H54 (cell line): Measurements from ENCODE around the gene ZNF672.

Experiments used
- DNase-seq: peaks from one replicate; pipeline ENCODE4 v3.0.0; 2011; ENCODE audit warnings: low spot score, mixed read lengths; ENCODE audit not compliant: insufficient read length
- FAIRE-seq: peaks from 3 replicates; lab custom pipeline; 2011; peaks lifted over from hg19 to GRCh38; lab: Jason Lieb, UNC
- POLR2A ChIP-seq: IDR thresholded peaks from 2 replicates; pipeline ENCODE4 v1.6.1; 2011; ENCODE audit warnings: low read depth, mild to moderate bottlenecking, low read length

ZNF672 gene

GRCh38 chr1:248808876-248809275 is 29.1 kb upstream of the ZNF672 start:
- TF ChIP-seq POLR2A: no peak
- FAIRE-seq (no peak), DNase-seq (no peak)

- FAIRE-seq (no peak), DNase-seq (no peak)
- TF ChIP-seq POLR2A: no peak
Measured at GRCh38 chr1:248810000-248810726, 27.9 kb upstream of the ZNF672 start.

DNA sequence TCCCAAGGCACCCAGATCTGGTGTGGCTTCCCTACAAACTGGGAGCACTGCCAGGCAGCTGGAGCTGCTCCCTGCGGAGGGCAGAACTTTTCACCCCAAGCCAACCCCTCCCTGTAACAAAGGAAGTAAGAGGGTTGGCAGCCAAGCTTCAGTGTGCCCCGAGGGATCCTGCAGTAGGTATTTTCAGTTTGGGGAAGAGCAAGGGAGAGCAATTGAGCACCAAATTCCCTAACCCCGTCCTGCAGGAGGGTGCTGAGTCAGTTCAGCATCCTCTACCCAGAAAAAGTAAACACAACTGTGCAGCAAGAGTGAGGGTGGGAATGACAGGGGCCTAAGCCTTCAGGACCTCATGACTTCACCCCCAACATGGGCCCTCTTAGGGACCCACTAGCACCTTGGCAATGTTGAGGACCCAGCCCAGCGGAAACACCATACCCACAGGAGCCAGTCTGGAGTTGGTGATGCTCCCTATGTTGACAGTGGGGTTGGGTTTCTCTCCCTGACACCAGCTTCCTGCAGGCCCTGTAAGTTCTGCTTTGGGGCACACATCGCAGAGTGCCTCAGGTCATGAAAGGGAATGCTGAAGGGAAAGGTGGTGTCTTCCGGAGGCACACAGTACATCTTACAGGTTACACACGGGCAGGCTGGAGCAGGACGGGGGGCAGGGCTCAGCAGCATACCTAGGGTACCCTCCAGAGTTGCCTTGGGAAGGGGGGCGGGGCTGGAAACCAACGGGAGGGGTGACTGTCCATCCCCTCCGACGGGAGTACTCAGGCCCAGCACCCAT is 27.1 kb upstream of the ZNF672 start:
- TF ChIP-seq POLR2A: no peak

DNA sequence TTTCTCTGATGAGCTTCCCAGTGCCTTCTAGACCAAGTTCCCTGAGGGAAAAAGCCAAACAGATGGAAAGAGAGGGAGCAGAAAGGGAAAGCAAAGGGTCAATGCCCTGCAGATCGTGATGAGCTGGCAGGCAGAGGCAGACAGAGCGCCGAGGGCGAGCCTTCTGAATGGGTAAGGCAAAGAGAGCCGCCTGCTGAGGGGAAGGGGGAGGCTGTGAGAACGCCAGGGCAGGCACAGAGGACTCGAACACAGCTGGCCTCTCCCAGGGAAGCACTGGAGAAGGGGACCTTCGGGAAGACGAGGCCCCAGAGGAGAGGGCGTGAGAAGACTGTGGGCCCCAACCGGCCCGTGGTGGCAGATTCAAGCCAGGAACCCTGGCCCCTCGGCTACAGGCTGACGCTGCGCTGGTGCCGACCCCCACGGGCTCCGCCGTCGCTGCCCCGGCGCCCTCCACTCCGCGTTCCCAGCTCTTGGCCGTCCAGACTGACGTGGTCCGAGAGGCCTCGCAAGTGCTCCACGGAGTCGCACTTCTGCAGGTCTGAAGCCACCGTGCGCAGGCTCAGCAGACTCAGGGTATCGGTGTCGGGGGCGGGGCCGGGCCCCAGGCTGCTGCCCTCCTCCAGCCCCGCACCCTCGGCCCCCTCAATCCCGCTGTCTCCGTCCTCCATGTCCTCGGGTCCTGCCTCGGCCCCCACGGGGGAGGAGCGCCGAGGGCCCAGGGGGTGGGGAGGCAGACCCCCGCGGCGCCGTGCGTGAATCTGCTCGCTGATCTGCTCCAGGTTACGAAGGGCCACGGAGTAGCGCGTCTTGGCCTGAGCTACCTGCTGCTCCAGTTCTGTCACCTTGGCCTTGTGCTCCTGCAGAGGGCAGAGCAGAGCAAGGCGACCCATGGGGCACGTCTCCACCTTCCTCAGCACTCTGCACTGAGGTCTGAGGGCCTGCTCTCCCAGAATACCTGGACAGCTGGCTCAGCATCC is 26.2 kb upstream of the ZNF672 start:
- FAIRE-seq (no peak), DNase-seq (no peak)
- TF ChIP-seq POLR2A: no peak

More for the DNA sequence above, 27.1 kb upstream of the ZNF672 start:
- DNase-seq: peak; percentile 61
- FAIRE-seq: no peak

- no peak for TF ChIP-seq POLR2A
- DNase-seq (no peak), FAIRE-seq (no peak)
Measured at GRCh38 chr1:248812736-248813425, 25.1 kb upstream of the ZNF672 start.

GRCh38 chr1:248813546-248813945 is 24.5 kb upstream of the ZNF672 start:
- FAIRE-seq (no peak), DNase-seq (no peak)
- TF ChIP-seq POLR2A: no peak

GRCh38 chr1:248814351-248814750 is 23.7 kb upstream of the ZNF672 start:
- no peak for FAIRE-seq
- no peak for TF ChIP-seq POLR2A
- DNase-seq: no peak

DNA sequence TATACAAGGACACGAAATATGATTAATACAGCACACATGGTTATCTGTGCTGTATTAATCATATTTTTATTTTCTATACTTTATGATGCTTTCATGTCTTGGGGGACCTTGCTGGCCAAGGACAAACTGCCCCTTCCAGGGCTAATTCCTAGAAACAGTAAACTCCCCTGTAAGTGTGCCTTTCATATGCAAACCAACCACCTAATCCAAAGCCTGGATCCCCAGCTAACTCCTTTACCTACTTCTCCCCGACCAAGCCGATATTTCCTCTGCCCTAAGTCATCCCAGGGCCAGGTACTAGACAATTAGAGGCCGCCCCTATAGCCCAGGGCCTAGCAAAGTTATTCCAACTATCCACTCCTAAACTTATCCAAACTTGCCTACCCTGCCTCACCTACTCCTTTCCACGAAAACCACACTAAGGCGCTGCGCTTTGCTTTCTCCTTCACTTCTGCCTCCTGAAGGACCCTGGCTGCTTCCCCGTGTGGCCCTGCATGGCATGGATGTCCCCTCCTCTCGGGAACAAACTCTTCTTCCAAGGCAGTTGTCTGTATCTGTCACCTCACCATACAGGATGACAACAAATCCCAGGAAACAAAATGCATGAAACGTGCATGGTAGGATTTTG is 22.5 kb upstream of the ZNF672 start:
- FAIRE-seq: no peak
- no peak for TF ChIP-seq POLR2A
- DNase-seq: no peak

DNA sequence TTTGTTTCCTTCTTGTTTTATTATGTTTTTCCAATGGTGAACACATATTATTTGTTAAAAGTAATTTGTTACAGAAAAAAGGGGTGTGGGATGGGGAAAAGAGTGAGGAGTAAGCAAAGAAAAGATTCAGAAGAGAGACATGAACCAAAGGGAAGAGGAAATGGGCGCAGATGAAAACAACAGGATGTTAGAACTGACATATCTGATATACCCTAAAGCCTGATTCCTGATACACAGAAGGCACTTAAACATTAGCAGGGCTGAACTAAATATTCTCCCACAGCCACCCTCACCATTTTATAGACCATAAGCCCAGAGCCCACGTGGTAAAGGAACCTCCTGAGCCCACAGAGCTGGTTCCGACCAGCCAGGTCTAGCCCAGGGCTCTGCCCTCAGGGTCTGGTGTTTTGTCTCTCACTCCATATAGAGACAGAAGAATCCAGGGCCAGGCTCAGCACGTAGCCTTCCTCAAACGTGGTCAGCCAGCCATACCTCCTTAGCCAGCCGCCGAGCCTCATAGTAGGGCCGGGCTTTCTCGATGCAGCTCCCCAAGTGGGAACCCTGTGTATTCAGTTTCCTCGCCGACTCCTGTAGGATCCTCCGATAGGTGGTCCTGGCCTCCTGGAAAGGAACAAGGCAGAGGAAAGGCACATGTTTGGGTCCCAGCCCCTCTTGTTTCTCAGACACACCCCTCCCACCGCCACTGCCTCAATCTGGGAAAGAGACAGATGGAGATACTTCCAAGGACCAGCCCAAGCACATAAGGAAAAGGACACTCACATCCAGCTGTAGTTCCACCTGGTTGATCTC is 21.8 kb upstream of the ZNF672 start:
- no peak for DNase-seq
- no peak for TF ChIP-seq POLR2A
- no peak for FAIRE-seq

DNA sequence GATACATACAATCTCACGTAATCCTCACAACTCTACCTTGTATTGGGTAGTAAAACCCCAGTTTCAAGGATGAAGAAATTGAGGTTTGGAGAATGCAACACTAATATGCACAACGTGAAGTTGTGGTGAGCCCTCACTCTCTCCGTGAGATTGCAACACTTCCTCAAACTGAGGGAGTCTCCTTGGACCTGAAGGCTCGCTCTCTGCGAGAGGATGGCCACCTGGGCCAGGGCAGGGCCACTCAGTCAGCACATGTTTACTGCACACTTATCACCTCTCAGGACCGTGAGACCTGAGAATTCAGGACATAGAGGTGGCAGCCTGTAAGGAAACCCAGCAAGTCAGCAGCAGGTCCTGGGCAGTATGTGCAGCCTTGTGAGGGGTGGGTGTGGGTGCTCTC is 21.0 kb upstream of the ZNF672 start:
- no peak for TF ChIP-seq POLR2A
- FAIRE-seq: no peak

DNA sequence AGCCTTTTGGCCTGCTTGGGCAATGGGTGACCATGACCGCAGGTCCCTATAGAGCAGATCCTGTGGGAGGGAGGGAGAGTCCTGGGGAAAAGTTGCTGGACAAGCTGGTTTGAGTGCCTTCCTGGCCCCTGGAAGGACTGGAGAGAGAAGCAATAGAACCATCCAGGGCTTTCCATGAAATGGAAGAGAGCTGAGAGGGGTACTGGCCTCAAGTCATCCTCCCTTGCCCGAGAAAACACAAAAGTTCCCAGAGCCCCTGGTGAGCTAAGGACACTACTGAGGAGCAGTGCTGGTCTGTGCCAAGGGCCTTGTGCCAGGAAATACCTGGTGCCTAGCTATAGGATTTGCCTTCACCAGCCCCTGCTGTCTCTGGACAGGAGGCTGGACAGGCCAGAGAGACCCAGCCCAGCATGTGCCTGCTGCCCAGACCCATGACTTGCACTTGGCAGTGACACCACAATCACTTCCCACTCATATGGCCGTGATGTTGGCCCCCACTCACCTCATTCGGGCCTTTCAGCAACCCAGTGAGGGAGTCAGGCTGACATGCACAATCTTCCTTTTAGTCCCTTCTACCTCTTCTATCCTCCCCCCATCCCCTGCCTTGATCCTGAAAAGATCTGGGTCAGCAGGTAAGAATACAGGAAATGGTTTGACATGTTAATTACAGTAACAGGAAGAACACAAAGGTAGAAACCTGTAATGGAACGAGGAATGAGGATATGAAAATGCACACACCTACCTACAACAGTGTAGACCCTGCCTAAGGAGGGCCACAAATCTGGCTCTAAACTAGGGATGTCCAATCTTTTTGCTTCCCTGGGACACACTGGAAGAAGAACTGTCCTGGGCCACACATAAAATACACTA is 19.3 kb upstream of the ZNF672 start:
- no peak for TF ChIP-seq POLR2A
- FAIRE-seq (no peak), DNase-seq (no peak)

More for the DNA sequence above, 21.0 kb upstream of the ZNF672 start:
- DNase-seq: no peak
